Caco-2 (cell line): ENCODE data around the gene NBAS. TPM values are rescaled to one million over a fixed set of nuclear protein-coding genes. Genes with fewer than 3 reads are reported as not detected.

Source experiments
- BruUV-seq: library from RNA; stranded (reverse); fragments of 400-500 nt; replicated peaks from 2 replicates; lab custom pipeline; 2021; lab: Mats Ljungman, UMichigan
- CTCF ChIA-PET: fragments of 300-600 bp; sonication (Branson Sonifier 250); formaldehyde crosslinking; loops from one replicate; lab custom pipeline; 2022; ENCODE audit warnings: antibody characterized with exemption; lab: Charles Lee
- POLR2A ChIA-PET: fragments of 300-600 bp; sonication (Branson Sonifier 250); formaldehyde crosslinking; loops from one replicate; lab custom pipeline; 2022; ENCODE audit warnings: antibody characterized with exemption; lab: Charles Lee
- DNase-seq, 2 experiments: peaks; one replicate each; pipeline versions ENCODE4 v3.0.0 to v3.0.0-alpha.2; 2020 to 2022
- H3K27me3 ChIP-seq: replicated peaks from 2 replicates; pipeline ENCODE4 v1.6.0; 2011; ENCODE audit warnings: low read length; ENCODE audit not compliant: control insufficient read depth, insufficient read depth
- H3K36me3 ChIP-seq: 2 replicates; pipeline ENCODE4 v1.5.1; 2011; ENCODE audit warnings: low read length; ENCODE audit not compliant: control insufficient read depth, insufficient read depth
- H3K4me1 ChIP-seq: fragments of 250-450 bp; sonication (Bioruptor Pico); 2 replicates; pipeline ENCODE4 v1.5.1; 2020; ENCODE audit warnings: mild to moderate bottlenecking
- H3K4me3 ChIP-seq: 2 replicates; pipeline ENCODE4 v1.5.1; 2011; ENCODE audit warnings: low read depth, mild to moderate bottlenecking, control low read depth, low read length
- H3K9me3 ChIP-seq: fragments of 250-450 bp; sonication (Bioruptor Pico); 2 replicates; pipeline ENCODE4 v1.5.1; 2020; ENCODE audit warnings: mild to moderate bottlenecking, moderate library complexity
- H3K27ac Mint-ChIP-seq: one replicate; pipeline ENCODE4 v1.8.0; 2022; ENCODE audit warnings: mixed read lengths; ENCODE audit not compliant: unreplicated experiment
- H3K27me3 Mint-ChIP-seq: one replicate; pipeline ENCODE4 v1.8.0; 2022; ENCODE audit warnings: mixed read lengths; ENCODE audit not compliant: insufficient read depth, unreplicated experiment
- H3K36me3 Mint-ChIP-seq: one replicate; pipeline ENCODE4 v1.8.0; 2022; ENCODE audit warnings: mild to moderate bottlenecking, mixed read lengths; ENCODE audit not compliant: insufficient read depth, unreplicated experiment
- H3K4me1 Mint-ChIP-seq: one replicate; pipeline ENCODE4 v1.8.0; 2022; ENCODE audit warnings: low read depth, mixed read lengths; ENCODE audit not compliant: unreplicated experiment
- H3K4me3 Mint-ChIP-seq: one replicate; pipeline ENCODE4 v1.8.0; 2022; ENCODE audit warnings: mild to moderate bottlenecking, moderate library complexity, mixed read lengths; ENCODE audit not compliant: unreplicated experiment
- H3K9me3 Mint-ChIP-seq: one replicate; pipeline ENCODE4 v1.8.0; 2022; ENCODE audit warnings: mixed read lengths; ENCODE audit not compliant: unreplicated experiment
- CTCF ChIP-seq, 2 experiments: fragments of 200-600 bp in 1 of 2; IDR thresholded peaks; 1 replicate in 1 of 2; 2 replicates in 1 of 2; pipeline versions ENCODE4 v1.5.1 to v1.8.0; 2011 to 2022; ENCODE audit warnings: antibody characterized with exemption in 1 of 2, control low read depth in 1 of 2, inconsistent platforms in 1 of 2, low read depth in 1 of 2, low read length in 1 of 2, mild to moderate bottlenecking in 1 of 2, moderate library complexity in 1 of 2; ENCODE audit not compliant: insufficient read depth in 1 of 2, severe bottlenecking in 1 of 2, unreplicated experiment in 1 of 2
- intact Hi-C: fragments of 100-400 bp; cut with micrococcal nuclease; formaldehyde crosslinking; loops from one replicate; pipeline ENCODE4 v1.10.0; 2022; ENCODE audit not compliant: unreplicated experiment
- total RNA-seq: library from RNA; stranded (reverse); gene quantifications from 2 replicates; pipeline ENCODE4 v1.2.3, GENCODE V29; 2022

Gene NBAS
- total RNA-seq, 1 experiment from 2014 or later: 31.1 TPM

GRCh38 chr2:15117409-15118050, 443.6 kb downstream of the NBAS start:
- Mint-ChIP-seq H3K4me1 (peaks cover 15% of the 10 kb centered on the region), H3K9me3 (peaks cover 31% of the 10 kb centered on the region), H3K27me3 (no peaks in the 10 kb centered on the region), H3K27ac (no peak overlapping the region), H3K36me3 (no peaks in the 10 kb centered on the region), H3K4me3 (no peak overlapping the region)
- Histone ChIP-seq H3K36me3 (no peaks in the 10 kb centered on the region), H3K27me3 (no peaks in the 10 kb centered on the region), H3K9me3 (no peaks in the 10 kb centered on the region; the same call in 1 of the 2 replicates), H3K4me1 (0 out of 2 replicates have a peak, but pooled peaks cover 3% of the 10 kb centered on the region), H3K4me3 (no peak overlapping the region)
- ChIA-PET CTCF (no interaction called here), POLR2A (no interaction called here)
- no peak for TF ChIP-seq CTCF (IDR thresholded peaks at IDR 0.05; ENCODE audit: insufficient read depth in 1 of 2, low read depth in 1 of 2, low read length in 1 of 2, severe bottlenecking in 1 of 2, unreplicated experiment in 1 of 2)
- BruUV-seq: no TSS peak
- no peak for DNase-seq
- intact Hi-C loops: no loop called here

Other genes with a start within 250 kb of the NBAS start
- 145 and 163 TPM in 2 replicates for gene DDX1, start 30.5 kb upstream of the NBAS start, total RNA-seq